ENCODE results near the gene IL13RA1. TPM values are rescaled to one million over a fixed set of nuclear protein-coding genes. Genes with fewer than 3 reads are reported as not detected.

IL13RA1 gene
- polyA plus RNA-seq, 1 donor (not counting 4 experiments of a cell fraction or from before 2014, with no cell fraction given), result 27.8 TPM

DNA sequence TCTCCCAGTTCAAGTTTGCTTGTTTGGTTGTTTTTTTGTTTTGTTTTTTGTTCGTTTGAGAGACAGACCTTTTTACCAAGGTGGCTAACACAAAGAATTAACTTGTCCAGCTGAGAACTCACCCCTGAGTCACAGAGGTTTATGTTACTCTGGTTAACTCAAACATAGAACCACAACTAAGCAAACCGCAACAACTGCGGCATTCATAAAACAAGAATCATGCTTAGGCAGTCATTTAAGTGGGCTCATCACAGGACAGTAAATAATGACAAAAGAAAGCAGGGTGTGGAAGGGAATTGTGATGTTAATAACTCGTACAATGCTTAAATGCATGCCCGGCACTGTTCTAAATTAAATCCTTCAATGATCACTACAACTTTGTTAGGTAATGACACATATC lies 24.7 kb upstream of the IL13RA1 start:
- no peaks in the 10 kb centered on the region for H3K9me1 ChIP-seq (ENCODE audit: control insufficient read depth, extremely low read depth, insufficient read depth, low read length)
- no peak overlapping the region for H3K9ac ChIP-seq (ENCODE audit: control insufficient read depth, extremely low read depth, insufficient read depth, low read length)
- no peak overlapping the region for H2AFZ ChIP-seq (ENCODE audit: control insufficient read depth, low read length)
- no peak for DNase-seq (ENCODE audit: low read depth, low spot score)
- TF ChIP-seq, protein P1, sequence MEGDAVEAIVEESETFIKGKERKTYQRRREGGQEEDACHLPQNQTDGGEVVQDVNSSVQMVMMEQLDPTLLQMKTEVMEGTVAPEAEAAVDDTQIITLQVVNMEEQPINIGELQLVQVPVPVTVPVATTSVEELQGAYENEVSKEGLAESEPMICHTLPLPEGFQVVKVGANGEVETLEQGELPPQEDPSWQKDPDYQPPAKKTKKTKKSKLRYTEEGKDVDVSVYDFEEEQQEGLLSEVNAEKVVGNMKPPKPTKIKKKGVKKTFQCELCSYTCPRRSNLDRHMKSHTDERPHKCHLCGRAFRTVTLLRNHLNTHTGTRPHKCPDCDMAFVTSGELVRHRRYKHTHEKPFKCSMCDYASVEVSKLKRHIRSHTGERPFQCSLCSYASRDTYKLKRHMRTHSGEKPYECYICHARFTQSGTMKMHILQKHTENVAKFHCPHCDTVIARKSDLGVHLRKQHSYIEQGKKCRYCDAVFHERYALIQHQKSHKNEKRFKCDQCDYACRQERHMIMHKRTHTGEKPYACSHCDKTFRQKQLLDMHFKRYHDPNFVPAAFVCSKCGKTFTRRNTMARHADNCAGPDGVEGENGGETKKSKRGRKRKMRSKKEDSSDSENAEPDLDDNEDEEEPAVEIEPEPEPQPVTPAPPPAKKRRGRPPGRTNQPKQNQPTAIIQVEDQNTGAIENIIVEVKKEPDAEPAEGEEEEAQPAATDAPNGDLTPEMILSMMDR (optimal IDR thresholded peaks at IDR 0.05 in 1 of 3, IDR thresholded peaks at IDR 0.05 in 1 of 3, conservative IDR thresholded peaks at IDR 0.05 in 1 of 3; ENCODE audit: extremely low read depth in 1 of 3, insufficient read depth in 2 of 3, low read length in 3 of 3), result no peak
- TF ChIP-seq EZH2 (IDR thresholded peaks at IDR 0.05; ENCODE audit: low read length), result no peak
- H3K4me2 ChIP-seq (ENCODE audit: control insufficient read depth, extremely low read depth, insufficient read depth, low read depth, low read length), result no peak overlapping the region
- no peak overlapping the region for H3K4me3 ChIP-seq (ENCODE audit: control insufficient read depth in 2 of 3, extremely low read depth in 1 of 3, insufficient read depth in 2 of 3, low read depth in 1 of 3, low read length in 3 of 3)
- no peaks in the 10 kb centered on the region for H3K27me3 ChIP-seq (ENCODE audit: control insufficient read depth, extremely low read depth, insufficient read depth, low read length)
- dilution Hi-C loops (cut with MboI; ENCODE audit: extremely low pct_ligation_motif_present, low sequenced_read_pairs), result no loop called here
- peaks cover 15% of the 10 kb centered on the region for H3K4me1 ChIP-seq (ENCODE audit: control insufficient read depth, extremely low read depth, insufficient read depth, low read length)
- H3K27ac ChIP-seq (ENCODE audit: control insufficient read depth, insufficient read depth, low read length), result no peak overlapping the region
- no peaks in the 10 kb centered on the region for H3K36me3 ChIP-seq (ENCODE audit: control insufficient read depth in 2 of 2, extremely low read depth in 1 of 2, insufficient read depth in 2 of 2, low read length in 2 of 2)
- H3K9me3 ChIP-seq (ENCODE audit: control insufficient read depth, low read depth, low read length), result no peaks in the 10 kb centered on the region
- FAIRE-seq, result no peak
- H4K20me1 ChIP-seq (ENCODE audit: control insufficient read depth, extremely low read depth, insufficient read depth, low read length), result no peaks in the 10 kb centered on the region
- no peaks in the 10 kb centered on the region for H3K79me2 ChIP-seq (ENCODE audit: control insufficient read depth, insufficient read depth, low read length)

DNA sequence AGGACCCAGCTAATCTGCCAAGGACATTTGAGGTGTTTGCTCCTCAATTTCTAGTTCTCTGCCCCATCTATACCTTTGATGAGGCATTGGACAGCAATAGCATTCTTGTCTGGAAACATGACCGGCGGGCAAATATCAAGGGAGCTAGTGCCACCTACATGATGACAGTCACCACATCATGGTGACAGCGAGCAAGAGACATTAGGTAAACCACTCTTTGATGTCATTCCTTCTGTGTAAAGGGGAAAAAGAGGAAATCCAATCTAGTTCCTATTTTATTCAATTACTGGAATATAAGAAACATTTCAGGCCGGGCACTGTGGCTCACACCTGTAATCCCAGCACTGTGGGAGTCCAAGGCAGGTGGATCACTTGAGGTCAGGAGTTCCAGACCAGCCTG lies 20.7 kb upstream of the IL13RA1 start:
- dilution Hi-C loops (cut with MboI; ENCODE audit: extremely low pct_ligation_motif_present, low sequenced_read_pairs), result no loop called here
- no peak for FAIRE-seq
- H3K9me1 ChIP-seq (ENCODE audit: control insufficient read depth, extremely low read depth, insufficient read depth, low read length), result no peaks in the 10 kb centered on the region

More for the DNA sequence above, 20.7 kb upstream of the IL13RA1 start:
- Histone ChIP-seq H3K79me2 (ENCODE audit: control insufficient read depth, insufficient read depth, low read length) (no peaks in the 10 kb centered on the region), H4K20me1 (ENCODE audit: control insufficient read depth, extremely low read depth, insufficient read depth, low read length) (no peaks in the 10 kb centered on the region), H3K36me3 (ENCODE audit: control insufficient read depth in 2 of 2, extremely low read depth in 1 of 2, insufficient read depth in 2 of 2, low read length in 2 of 2) (no peaks in the 10 kb centered on the region), H3K4me1 (ENCODE audit: control insufficient read depth, extremely low read depth, insufficient read depth, low read length) (no peaks in the 10 kb centered on the region), H3K4me3 (ENCODE audit: control insufficient read depth in 2 of 3, extremely low read depth in 1 of 3, insufficient read depth in 2 of 3, low read depth in 1 of 3, low read length in 3 of 3) (no peak overlapping the region), H3K27ac (ENCODE audit: control insufficient read depth, insufficient read depth, low read length) (no peak overlapping the region), H3K27me3 (ENCODE audit: control insufficient read depth, extremely low read depth, insufficient read depth, low read length) (no peaks in the 10 kb centered on the region), H3K9ac (ENCODE audit: control insufficient read depth, extremely low read depth, insufficient read depth, low read length) (no peak overlapping the region), H2AFZ (ENCODE audit: control insufficient read depth, low read length) (no peak overlapping the region), H3K4me2 (ENCODE audit: control insufficient read depth, extremely low read depth, insufficient read depth, low read depth, low read length) (no peak overlapping the region), H3K9me3 (ENCODE audit: control insufficient read depth, low read depth, low read length) (no peaks in the 10 kb centered on the region)
- no peak for DNase-seq (ENCODE audit: low read depth, low spot score)
- no peak for TF ChIP-seq EZH2 (IDR thresholded peaks at IDR 0.05; ENCODE audit: low read length)
- TF ChIP-seq, protein P1 (optimal IDR thresholded peaks at IDR 0.05 in 1 of 3, IDR thresholded peaks at IDR 0.05 in 1 of 3, conservative IDR thresholded peaks at IDR 0.05 in 1 of 3; ENCODE audit: extremely low read depth in 1 of 3, insufficient read depth in 2 of 3, low read length in 3 of 3), result no peak

Data from keratinocyte (primary cell).